Melanocyte of skin (primary cell): ENCODE measurements around the gene GSTA4. TPM values are rescaled to one million over a fixed set of nuclear protein-coding genes. Genes with fewer than 3 reads are reported as not detected.

Experiments used
- total RNA-seq, 2 donors: library from RNA; depleted of rRNA; stranded (reverse); fragments of >200 nt; gene quantifications; 2 replicates each; pipeline ENCODE4 v1.2.3, GENCODE V29; 2012

GSTA4 gene, protein sequence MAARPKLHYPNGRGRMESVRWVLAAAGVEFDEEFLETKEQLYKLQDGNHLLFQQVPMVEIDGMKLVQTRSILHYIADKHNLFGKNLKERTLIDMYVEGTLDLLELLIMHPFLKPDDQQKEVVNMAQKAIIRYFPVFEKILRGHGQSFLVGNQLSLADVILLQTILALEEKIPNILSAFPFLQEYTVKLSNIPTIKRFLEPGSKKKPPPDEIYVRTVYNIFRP
- 10 to 100 TPM; 16.0 to 24.1 TPM for total RNA-seq

DNA sequence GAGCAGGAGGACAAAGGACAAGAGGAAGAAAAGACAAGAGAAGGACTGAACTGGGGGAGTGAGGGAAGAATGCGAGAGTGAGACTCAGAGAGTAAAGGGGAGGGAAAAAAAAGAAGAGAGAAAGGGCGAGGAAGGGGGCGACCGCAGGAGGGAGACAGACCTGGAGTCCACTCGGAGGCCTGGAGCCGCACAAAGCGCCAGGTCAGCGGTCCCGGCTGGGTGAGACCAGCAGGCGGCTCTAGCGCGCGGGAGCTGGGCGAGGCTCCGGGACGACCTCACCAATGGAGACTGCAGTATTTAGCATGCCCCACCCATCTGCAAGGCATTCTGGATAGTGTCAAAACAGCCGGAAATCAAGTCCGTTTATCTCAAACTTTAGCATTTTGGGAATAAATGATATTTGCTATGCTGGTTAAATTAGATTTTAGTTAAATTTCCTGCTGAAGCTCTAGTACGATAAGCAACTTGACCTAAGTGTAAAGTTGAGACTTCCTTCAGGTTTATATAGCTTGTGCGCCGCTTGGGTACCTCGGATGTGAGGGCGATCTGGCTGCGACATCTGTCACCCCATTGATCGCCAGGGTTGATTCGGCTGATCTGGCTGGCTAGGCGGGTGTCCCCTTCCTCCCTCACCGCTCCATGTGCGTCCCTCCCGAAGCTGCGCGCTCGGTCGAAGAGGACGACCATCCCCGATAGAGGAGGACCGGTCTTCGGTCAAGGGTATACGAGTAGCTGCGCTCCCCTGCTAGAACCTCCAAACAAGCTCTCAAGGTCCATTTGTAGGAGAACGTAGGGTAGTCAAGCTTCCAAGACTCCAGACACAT is at the start of gene GSTA4:
GSTA4 (minus strand) TSS at position 196 of the 824 bp plus-strand sequence. CDS start 1,041 bp downstream, outside the sequence.

Other genes starting within 250 kb of the GSTA4 start
- under 1 TPM in 1 of 2 donors, not detected in 1; under 0.01 TPM for gene GSTA2, start 231.8 kb downstream of the GSTA4 start, total RNA-seq
- gene GSTA1, start 191.5 kb downstream of the GSTA4 start, total RNA-seq, result not detected
- gene GSTA5, start 154.5 kb downstream of the GSTA4 start, total RNA-seq, result not detected
- gene GSTA3, start 85.6 kb downstream of the GSTA4 start, total RNA-seq, result not detected
- gene CILK1, start 66.5 kb upstream of the GSTA4 start, total RNA-seq, result 10 to 100 TPM; 12.7 to 13.1 TPM
- 10 to 100 TPM; 32.6 to 40.6 TPM for gene FBXO9, start 70.1 kb upstream of the GSTA4 start, total RNA-seq
- gene GCM1, start 153.6 kb upstream of the GSTA4 start, total RNA-seq, result not detected